Anterior cingulate cortex (tissue), 58 donors: ENCODE data around the gene APOL4.
"Not testable (repeated sequence)": the region's sequence is repeated elsewhere in the genome, so short reads cannot be mapped to it uniquely, and the experiment has no call there.

Experiments used
- DNase-seq, 58 donors: peaks; one replicate each; lab custom pipeline; 2025; lab: John Stamatoyannopoulos, UW

The APOL4 gene

GRCh38 chr22:36160499-36160942 lies 41.1 kb downstream of the APOL4 start, which contains the start of gene APOL3:
APOL3 (minus strand) TSS chr22:36160755; CDS start chr22:36149055, 11,700 bp downstream.
- DNase-seq, result no peak

GRCh38 chr22:36156515-36157419 lies 44.8 kb downstream of the APOL4 start:
- DNase-seq, result peak in 52 of 58 donors; percentile 11 to 88 (median 54)

GRCh38 chr22:36156119-36156514 lies 45.5 kb downstream of the APOL4 start:
- no peak for DNase-seq

- peak in 22 of 58 donors; percentile 6 to 72 (median 22) for DNase-seq
Observed at GRCh38 chr22:36155702-36156101, 45.9 kb downstream of the APOL4 start.

- DNase-seq, result no peak
Observed at GRCh38 chr22:36154423-36154945, 47.1 kb downstream of the APOL4 start.

- DNase-seq, result no peak
Observed at GRCh38 chr22:36153501-36154422, 47.8 kb downstream of the APOL4 start.

GRCh38 chr22:36152821-36153220 lies 48.8 kb downstream of the APOL4 start:
- not testable (repeated sequence) for DNase-seq

- DNase-seq, result no peak
Observed at GRCh38 chr22:36152088-36152487, 49.5 kb downstream of the APOL4 start.

GRCh38 chr22:36151006-36151595 lies 50.5 kb downstream of the APOL4 start:
- DNase-seq, result no peak

GRCh38 chr22:36149441-36149840 lies 52.2 kb downstream of the APOL4 start:
- no peak for DNase-seq

- DNase-seq, result no peak
Observed at GRCh38 chr22:36148411-36148810, 53.2 kb downstream of the APOL4 start.

- no peak for DNase-seq
Observed at GRCh38 chr22:36147196-36147791, 54.3 kb downstream of the APOL4 start.

GRCh38 chr22:36145881-36146280 lies 55.7 kb downstream of the APOL4 start:
- DNase-seq, result no peak

- DNase-seq, result peak in 50 of 58 donors; percentile 5 to 72 (median 26)
Observed at GRCh38 chr22:36144886-36145541, 56.6 kb downstream of the APOL4 start.

GRCh38 chr22:36143956-36144355 lies 57.7 kb downstream of the APOL4 start:
- DNase-seq, result no peak

GRCh38 chr22:36143066-36143815 lies 58.4 kb downstream of the APOL4 start:
- no peak for DNase-seq

- no peak for DNase-seq
Observed at GRCh38 chr22:36141481-36141880, 60.1 kb downstream of the APOL4 start.
